Astrocyte of the cerebellum (primary cell): ENCODE data around the gene LEMD1.

ENCODE experiments used
- DNase-seq: peaks from one replicate; pipeline ENCODE4 v3.0.0-alpha.2; 2011; ENCODE audit warnings: low read depth
- H3K4me3 ChIP-seq: 2 replicates; pipeline ENCODE4 v1.5.1; 2011; ENCODE audit warnings: mild to moderate bottlenecking, low read depth, low read length, moderate library complexity
- in situ Hi-C: cut with HindIII; loops from 2 replicates; pipeline ENCODE4 v1.10.0; 2017; ENCODE audit warnings: low sequenced_read_pairs
- TF ChIP-seq, protein P1 (sequence below): IDR thresholded peaks from 2 replicates; pipeline ENCODE4 v1.5.1; 2012; ENCODE audit warnings: low read length, low read depth, moderate library complexity, mild to moderate bottlenecking; ENCODE audit errors: missing control alignments

The LEMD1 gene

DNA sequence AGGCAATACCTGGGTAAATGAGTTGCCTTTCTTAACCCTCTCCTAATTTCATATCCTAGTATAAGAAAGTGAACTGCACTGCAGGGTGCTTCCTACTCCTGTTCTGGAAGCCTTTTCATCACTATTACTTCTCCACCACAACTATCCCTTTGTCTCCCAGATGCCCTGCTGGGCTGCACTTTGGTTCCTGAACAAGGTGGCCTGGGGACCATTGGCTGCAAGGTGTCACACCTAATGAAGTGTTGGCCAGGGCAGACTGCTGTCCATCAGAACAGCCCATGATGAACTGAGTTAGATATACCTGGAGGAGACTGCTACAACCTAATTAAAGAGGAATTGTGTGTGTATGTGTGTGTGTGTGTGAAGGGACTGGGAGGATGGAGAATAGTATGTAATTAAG is 63.3 kb downstream of the LEMD1 start:
- in situ Hi-C loops: no loop called here
- no peak for DNase-seq
- TF ChIP-seq, protein P1, sequence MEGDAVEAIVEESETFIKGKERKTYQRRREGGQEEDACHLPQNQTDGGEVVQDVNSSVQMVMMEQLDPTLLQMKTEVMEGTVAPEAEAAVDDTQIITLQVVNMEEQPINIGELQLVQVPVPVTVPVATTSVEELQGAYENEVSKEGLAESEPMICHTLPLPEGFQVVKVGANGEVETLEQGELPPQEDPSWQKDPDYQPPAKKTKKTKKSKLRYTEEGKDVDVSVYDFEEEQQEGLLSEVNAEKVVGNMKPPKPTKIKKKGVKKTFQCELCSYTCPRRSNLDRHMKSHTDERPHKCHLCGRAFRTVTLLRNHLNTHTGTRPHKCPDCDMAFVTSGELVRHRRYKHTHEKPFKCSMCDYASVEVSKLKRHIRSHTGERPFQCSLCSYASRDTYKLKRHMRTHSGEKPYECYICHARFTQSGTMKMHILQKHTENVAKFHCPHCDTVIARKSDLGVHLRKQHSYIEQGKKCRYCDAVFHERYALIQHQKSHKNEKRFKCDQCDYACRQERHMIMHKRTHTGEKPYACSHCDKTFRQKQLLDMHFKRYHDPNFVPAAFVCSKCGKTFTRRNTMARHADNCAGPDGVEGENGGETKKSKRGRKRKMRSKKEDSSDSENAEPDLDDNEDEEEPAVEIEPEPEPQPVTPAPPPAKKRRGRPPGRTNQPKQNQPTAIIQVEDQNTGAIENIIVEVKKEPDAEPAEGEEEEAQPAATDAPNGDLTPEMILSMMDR: no peak
- H3K4me3 ChIP-seq: no peak overlapping the region

DNA sequence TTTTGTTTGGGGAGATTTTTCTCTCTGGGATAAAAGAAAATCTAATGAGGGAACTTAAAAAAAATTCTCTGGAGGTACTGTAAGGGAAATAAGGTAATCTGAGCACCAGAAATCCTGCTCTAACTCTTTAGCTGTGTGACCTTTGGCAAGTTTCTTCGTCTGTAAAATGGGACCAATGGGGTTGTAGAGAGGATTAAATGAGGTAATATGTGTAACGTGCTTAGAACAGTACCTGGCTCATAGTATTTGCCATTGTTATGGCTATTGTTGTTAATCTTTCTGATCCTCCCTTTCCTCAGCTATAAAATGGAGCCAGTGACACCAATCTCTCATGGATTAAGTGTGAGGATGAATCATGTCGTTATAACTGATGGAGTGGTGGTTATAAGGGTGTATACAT is 64.3 kb downstream of the LEMD1 start:
- no peak for DNase-seq
- TF ChIP-seq, protein P1: no peak
- in situ Hi-C loops: no loop called here
- no peak overlapping the region for H3K4me3 ChIP-seq

DNA sequence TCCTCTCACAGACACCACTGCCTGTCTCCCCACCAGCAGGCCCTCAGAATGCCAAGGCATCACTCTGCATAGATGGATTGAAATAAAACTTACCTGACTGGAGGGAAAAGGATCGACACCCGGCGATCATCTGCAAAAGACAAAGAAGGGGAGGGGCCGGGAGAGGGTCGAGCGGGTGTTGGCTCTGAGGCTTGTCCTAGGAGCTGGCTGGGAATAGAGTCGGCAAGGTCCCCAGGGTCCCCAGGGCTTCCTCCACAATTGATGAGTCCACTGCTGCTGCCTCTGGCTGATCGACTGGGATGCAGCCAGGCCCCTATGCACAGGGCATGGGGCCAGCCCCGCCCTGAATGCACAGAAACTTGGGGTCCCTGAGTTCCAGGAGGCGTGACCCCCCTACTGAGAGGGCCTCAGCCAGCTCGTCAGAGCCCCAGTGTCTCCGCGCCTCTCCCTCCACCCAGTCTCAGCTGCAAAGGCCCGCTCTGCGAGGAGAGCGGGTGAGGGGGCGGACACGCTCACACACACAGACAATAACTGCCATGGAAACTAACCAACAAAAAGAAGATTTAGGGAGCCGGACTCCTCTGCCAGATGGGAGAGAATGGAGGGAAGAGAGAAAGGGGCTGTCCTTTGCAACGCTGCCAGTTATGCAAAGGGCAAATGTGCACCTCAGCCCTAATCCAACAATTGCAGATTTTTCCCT is 65.3 kb downstream of the LEMD1 start, which contains the start of gene KLHDC8A:
TSS of gene KLHDC8A (minus strand) at position 483 of the 700 bp plus-strand sequence. CDS start 13,318 bp downstream, outside the sequence.
- H3K4me3 ChIP-seq: no peak within 1 kb of the TSS
- DNase-seq: no peak
- TF ChIP-seq, protein P1: no peak
- in situ Hi-C loops: no loop called here

DNA sequence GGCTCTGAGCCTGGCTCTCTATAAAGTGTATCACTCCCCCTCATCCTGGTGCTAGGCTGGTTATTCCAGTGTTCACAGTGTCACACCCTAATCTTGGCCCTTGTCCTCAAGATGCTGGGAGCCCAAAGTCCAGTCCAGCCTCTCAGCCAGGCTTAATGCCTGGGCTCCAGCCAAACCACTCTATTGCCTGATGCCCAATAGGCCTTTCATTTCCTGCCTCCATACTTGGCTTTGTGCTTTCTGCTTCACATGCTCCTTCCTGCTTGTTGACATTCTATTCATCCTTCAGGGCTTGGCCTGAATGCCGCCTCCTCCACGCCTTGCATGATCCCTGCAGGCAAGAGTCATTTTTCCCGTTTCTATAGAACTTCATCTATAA is 66.8 kb downstream of the LEMD1 start:
- DNase-seq: no peak
- no peak overlapping the region for H3K4me3 ChIP-seq
- TF ChIP-seq, protein P1: no peak
- in situ Hi-C loops: no loop called here

DNA sequence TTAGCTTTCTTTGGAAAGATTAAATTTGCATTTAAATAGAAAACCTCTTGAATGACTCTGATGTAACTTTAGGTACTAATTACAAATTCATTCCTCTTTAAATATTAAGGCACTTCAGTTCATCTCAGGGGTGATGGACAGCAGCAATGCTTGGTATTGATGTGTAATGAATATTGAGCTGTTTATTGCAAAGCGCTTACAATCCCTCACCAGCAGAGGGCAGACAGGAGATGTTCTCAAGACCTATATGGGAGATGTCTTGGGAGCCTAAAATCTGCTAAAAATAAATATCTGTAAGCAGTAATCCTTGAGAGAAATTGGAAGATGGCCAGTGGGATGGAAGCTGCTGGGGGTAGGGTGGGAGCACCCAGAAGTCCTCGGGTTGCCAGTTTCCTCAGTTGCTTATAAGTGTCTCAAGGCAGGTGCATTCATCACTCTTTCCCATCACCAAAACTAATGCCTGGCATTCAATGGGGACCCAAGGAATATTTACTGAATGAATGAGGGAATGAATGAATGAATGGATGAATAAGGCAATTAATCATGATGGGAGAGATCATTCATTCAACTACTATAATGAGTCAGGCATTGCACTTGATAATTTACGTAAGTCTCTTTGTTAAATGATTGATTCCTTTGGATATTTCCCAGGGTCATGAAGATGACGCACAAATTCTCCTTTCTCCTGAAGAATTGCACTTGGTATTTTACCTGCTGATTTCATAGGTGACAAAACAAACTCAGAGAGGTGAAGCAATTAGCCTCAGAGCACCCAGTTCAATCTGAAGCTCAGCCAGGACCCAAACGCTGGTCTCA is 67.4 kb downstream of the LEMD1 start:
- in situ Hi-C loops: no loop called here
- no peak overlapping the region for H3K4me3 ChIP-seq
- TF ChIP-seq, protein P1: peak; percentile 89
- DNase-seq: peak; percentile 62

DNA sequence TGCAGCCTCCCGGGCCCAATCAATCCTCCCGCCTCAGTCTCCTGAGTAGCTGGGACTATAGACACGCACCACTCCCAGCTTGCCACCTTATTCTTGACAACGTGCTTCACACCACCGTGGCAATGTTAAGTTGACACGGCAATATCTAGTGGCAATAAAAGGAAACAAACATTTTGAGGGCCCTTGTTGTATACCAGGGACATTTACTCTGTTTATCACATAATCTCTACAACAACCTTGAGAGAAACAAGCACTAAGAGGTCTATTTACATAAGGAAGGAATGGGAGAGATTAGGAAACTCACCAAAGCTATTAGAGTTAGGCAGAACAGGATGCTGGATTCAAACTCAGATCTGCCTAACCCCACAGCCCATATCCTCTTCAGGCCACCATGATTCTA is 68.2 kb downstream of the LEMD1 start:
- H3K4me3 ChIP-seq: no peak overlapping the region
- in situ Hi-C loops: no loop called here
- TF ChIP-seq, protein P1: no peak

More for the DNA sequence above, 68.2 kb downstream of the LEMD1 start:
- no peak for DNase-seq
